ENCODE measurements around the gene HPSE2. TPM values are rescaled to one million over a fixed set of nuclear protein-coding genes. Genes with fewer than 3 reads are reported as not detected.

HPSE2 gene
- total and polyA plus RNA-seq, 2 of the 8 experiments (the other 6 are each of a cell fraction or from before 2014, with no cell fraction given), result 0.41 to 0.58 TPM

- CTCF ChIA-PET (ENCODE audit: partially characterized antibody), result interaction anchor here (1.4 to 6.9 kb wide), 2 partner anchors 7 to 15 kb away, joined by 4 to 69 read pairs; no protein-coding TSS in a partner anchor
- no peaks in the 10 kb centered on the region for H3K79me1 ChIP-seq (ENCODE audit: low read depth, low read length)
- peaks cover 0 to 6% (median 2%) of the 10 kb centered on the region in 4 experiments; a peak in 4 of 8 replicates for H3K36me3 ChIP-seq (ENCODE audit: control insufficient read depth in 2 of 4, insufficient read depth in 4 of 4, low read length in 3 of 4)
- no peaks in the 10 kb centered on the region; the same call in 1 of the 2 replicates for H3K23me2 ChIP-seq (ENCODE audit: low read depth, low read length)
- H3K9ac ChIP-seq (replicated peaks in 1 of 4; ENCODE audit: extremely low read depth in 1 of 4, low read depth in 3 of 4, low read length in 3 of 4), result no peak overlapping the region
- H3K27me3 ChIP-seq (replicated peaks in 1 of 4; ENCODE audit: control insufficient read depth in 3 of 4, extremely low read depth in 1 of 4, insufficient read depth in 3 of 4, low read length in 3 of 4), result no peaks in the 10 kb centered on the region
- no peak overlapping the region for H2BK15ac ChIP-seq (ENCODE audit: low read length)
- no peak overlapping the region for H3K18ac ChIP-seq (ENCODE audit: extremely low read depth, low read length)
- no peak overlapping the region for H3K14ac ChIP-seq (ENCODE audit: insufficient read length)
- no peak overlapping the region for H3K4ac ChIP-seq (replicated peaks; ENCODE audit: insufficient read length, low read depth, low read length)
- peaks cover 0 to 2% of the 10 kb centered on the region in 2 experiments for H4K20me1 ChIP-seq (replicated peaks in 1 of 2; ENCODE audit: control insufficient read depth in 1 of 2, insufficient read depth in 2 of 2, low read length in 2 of 2)
- no peak overlapping the region for H2BK5ac ChIP-seq (ENCODE audit: low read depth, low read length)
- H3K56ac ChIP-seq (replicated peaks; ENCODE audit: insufficient read length, low read depth, low read length), result no peak overlapping the region
- FAIRE-seq, result no peak
- 84% methylated on average over 17 of the region's 21 CpGs; no CpG with 5 or more reads in 1 of the 2 experiments for WGBS, 2 experiments (ENCODE audit: extremely low coverage in 1 of 2, insufficient coverage in 1 of 2, insufficient read length in 1 of 2, insufficient replicate concordance in 2 of 2, low coverage in 1 of 2, low lambda C conversion rate in 2 of 2, missing lambda C conversion rate in 1 of 2)
- H2BK12ac ChIP-seq (ENCODE audit: low read depth, low read length), result no peak overlapping the region
- no peak overlapping the region for H3K23ac ChIP-seq (ENCODE audit: insufficient read length)
- H2BK120ac ChIP-seq (replicated peaks; ENCODE audit: low read depth, low read length), result no peak overlapping the region
- H2AK5ac ChIP-seq (ENCODE audit: low read depth, low read length), result no peak overlapping the region
- no peak overlapping the region; the same call in 1 of the 2 replicates for H4K8ac ChIP-seq (ENCODE audit: extremely low read depth, insufficient read depth, low read length)
- H3K4me1 ChIP-seq (replicated peaks in 1 of 4; ENCODE audit: control insufficient read depth in 3 of 4, insufficient read depth in 4 of 4, low read length in 3 of 4), result peaks cover 0 to 10% (median 3%) of the 10 kb centered on the region in 4 experiments; a peak in 6 of 7 replicates
- H2AFZ ChIP-seq (ENCODE audit: low read length), result no peak overlapping the region
- H3K79me2 ChIP-seq (ENCODE audit: control insufficient read depth in 1 of 2, insufficient read depth in 2 of 2, low read length in 2 of 2), result no peaks in the 10 kb centered on the region
- POLR2A ChIA-PET (ENCODE audit: partially characterized antibody), result no interaction called here
- no peaks in the 10 kb centered on the region for H3K9me3 ChIP-seq (ENCODE audit: insufficient read depth in 2 of 2, low read depth in 1 of 2, low read length in 1 of 2)
- H2BK20ac ChIP-seq (ENCODE audit: low read length), result no peak overlapping the region
- no peak for DNase-seq (ENCODE audit: low read depth in 1 of 2, low spot score in 2 of 2)
- H4K91ac ChIP-seq (replicated peaks; ENCODE audit: insufficient read length, low read length), result no peak overlapping the region
- no peak overlapping the region for H3K4me2 ChIP-seq (ENCODE audit: insufficient read depth in 1 of 2, low read depth in 2 of 2, low read length in 2 of 2)
- no peak overlapping the region for H4K5ac ChIP-seq (ENCODE audit: insufficient read length, low read depth, low read length)
- no peak overlapping the region for H3K4me3 ChIP-seq (ENCODE audit: extremely low read depth in 1 of 4, insufficient read depth in 2 of 4, low read depth in 3 of 4, low read length in 4 of 4)
- TF ChIP-seq RNF2 (IDR thresholded peaks at IDR 0.05; ENCODE audit: borderline replicate concordance, low read depth, low read length, missing control alignments, poor library complexity, severe bottlenecking) (no peak), CTBP2 (IDR thresholded peaks at IDR 0.05; ENCODE audit: borderline replicate concordance, insufficient read depth, insufficient read length, low read length) (no peak), YY1 (IDR thresholded peaks at IDR 0.05; ENCODE audit: low read depth, low read length) (no peak), GABPA (IDR thresholded peaks at IDR 0.05; ENCODE audit: borderline replicate concordance, insufficient read depth, low read length) (no peak), KDM5A (IDR thresholded peaks at IDR 0.05; ENCODE audit: low read length) (no peak), TAF1 (IDR thresholded peaks at IDR 0.05; ENCODE audit: low read depth, low read length) (no peak), HDAC2 (IDR thresholded peaks at IDR 0.05; ENCODE audit: borderline replicate concordance in 1 of 2, low read depth in 2 of 2, low read length in 2 of 2) (no peak), ZNF274 (IDR thresholded peaks at IDR 0.05; ENCODE audit: borderline replicate concordance, extremely low read depth, low read length) (no peak), FOSL1 (IDR thresholded peaks at IDR 0.05; ENCODE audit: insufficient read depth, low read depth, low read length) (no peak), CBX8 (IDR thresholded peaks at IDR 0.05; ENCODE audit: borderline replicate concordance, low read depth, low read length) (no peak), NRF1 (IDR thresholded peaks at IDR 0.05; ENCODE audit: low read depth, low read length) (no peak), RBBP5 (IDR thresholded peaks at IDR 0.05; ENCODE audit: borderline replicate concordance, low read depth, low read length) (no peak)
- no peak overlapping the region for H3K27ac ChIP-seq (ENCODE audit: low read depth, low read length)
These were observed 817.5 kb downstream of the HPSE2 start for GRCh38 chr10:98417973-98418664.

Measured in H1 (cell line).